Activated CD4-positive, alpha-beta T cell treated with anti-CD3 and anti-CD28 coated beads, Interleukin-2, Interleukin-4, amounts not matched to agents 100 ng/mL and 50 ng/mL, durations not matched to agents 16 hours and 8 hours (primary cell): Measurements from ENCODE around the gene STON1.
"Not testable (repeated sequence)": the region's sequence is repeated elsewhere in the genome, so short reads cannot be mapped to it uniquely, and the experiment has no call there.

ENCODE experiments used
- DNase-seq: peaks from one replicate; pipeline ENCODE4 v3.0.0-alpha.2; 2020; ENCODE audit warnings: low spot score

Gene STON1

DNA sequence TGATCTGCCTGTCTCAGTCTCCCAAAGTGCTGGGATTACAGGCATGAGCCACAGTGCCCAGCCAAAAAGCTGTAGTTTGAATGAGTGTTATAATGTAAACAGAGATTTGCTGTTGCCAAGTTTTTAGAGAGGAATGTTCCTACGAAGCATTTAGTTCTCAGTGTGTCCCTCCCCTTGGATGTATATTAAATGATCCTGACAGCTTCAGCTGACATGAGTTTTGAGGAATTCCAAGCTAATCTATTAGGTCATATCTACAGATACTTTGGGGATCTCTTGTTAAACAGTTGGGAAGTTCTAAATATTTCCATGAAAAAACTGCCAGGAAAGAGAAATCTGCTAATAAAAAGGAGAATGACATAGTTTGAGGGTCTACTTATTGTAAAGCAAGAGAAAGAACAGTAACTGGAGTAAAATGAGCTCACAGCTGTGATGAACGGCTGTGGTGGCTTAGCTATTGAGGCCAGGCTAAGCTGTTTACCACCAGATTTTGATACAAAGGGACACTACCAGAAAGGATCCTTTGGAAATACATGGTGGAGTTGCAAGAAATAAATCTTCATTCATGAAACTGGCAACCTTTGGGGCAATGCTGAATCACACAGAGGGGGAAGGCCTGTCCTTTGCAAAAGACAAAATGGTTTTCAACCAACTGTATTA, 2.6 kb upstream of the STON1 start:
- DNase-seq: no peak

DNA sequence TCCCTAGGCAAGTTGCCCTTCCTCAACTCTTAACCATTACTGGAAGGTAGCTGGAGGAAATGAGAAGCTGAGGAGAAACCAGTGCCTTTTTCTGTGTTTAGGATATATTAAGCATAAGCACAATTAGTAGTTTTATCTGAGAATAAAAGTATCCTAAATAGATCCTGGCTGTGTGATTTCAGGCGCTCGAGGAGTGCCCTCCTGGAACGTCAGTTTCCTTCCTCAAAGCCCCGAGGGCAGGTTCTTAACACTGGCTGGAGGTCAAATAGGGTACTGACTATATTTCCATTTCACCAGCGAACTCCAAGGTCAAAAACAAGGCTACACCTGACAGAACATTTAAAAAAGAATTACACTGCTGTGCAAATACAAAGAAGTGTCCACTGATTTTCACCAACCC, 1.5 kb upstream of the STON1 start:
- no peak for DNase-seq

DNA sequence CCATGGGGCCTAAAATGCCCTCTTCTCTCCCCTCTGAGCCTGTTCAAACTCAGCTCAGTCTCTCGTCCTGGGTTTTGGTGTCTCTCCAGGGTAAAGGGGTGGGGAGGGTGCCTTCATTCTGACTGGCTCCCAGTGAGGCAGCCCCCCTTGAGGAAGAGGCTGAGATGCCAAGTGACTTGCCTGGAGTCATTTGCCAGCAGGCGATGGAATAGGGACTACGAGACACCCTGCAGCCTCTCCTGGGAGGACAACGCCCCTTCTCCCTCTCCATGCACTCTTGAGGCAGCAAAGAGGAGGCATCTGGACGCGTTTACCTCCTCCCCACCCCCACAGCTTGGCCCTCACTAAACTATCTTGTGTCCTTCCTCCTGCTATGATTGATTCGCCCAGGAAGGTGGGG, 760 bp upstream of the STON1 start:
- DNase-seq: no peak

DNA sequence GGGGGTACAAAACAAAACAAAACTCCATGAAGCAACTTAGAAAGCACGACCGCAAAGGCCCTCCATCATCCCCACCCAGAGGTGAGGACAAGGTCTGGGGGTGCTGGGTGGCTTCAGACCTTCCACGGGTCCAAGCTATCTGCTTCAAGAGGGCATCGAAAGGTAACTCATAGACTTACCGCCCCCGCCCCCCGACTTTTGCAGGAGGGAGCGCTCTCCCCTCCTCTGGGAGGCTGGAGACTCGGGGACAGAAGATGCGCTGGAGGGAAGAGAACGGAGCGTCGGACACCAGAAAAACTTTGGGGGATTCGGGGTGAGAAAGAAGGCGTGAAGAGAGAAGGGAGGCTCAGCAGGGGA, 300 bp upstream of the STON1 start:
- no peak for DNase-seq

DNA sequence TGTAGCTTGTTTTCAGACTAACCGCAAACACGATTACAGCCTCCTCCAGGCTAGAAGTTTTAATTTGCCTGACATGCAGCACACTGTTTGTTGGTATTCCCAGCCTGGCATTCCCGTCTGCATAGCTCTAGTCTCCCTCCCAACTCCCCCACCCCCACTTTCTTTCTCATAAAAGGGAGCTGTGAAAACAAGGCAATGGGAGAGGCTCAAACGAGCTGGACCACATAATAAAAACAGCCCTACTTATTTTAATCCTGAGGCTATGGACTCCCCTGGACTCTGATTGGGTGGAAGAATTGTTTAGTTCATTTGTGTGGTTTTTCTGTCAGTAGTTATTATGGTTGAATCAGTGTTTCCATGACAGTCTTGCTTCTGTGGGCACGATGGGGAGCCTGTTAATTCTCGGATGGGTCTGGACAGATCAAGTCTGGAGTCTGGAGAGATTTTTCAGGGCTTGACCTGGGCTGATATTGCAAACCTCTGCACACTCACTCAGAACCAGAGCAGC, 1.2 kb downstream of the STON1 start:
- no peak for DNase-seq

DNA sequence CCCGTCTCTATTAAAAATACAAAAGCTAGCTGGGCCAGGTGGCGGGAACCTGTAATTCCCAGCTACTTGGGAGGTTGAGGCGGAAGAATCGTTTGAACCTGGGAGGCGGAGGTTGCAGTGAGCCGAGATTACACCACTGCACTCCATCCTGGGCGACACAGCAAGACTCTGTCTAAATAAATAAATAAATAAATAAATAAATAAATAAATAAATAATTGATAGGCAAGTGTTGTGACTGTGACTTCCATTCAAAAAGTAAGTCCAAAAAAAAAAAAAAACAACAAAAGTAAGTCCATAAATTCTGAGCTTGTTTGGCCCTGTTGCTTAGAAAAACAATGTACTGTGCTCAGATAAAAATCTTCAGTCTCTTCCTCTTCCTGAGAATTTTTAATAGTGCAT, 2.2 kb downstream of the STON1 start:
- DNase-seq: no peak

DNA sequence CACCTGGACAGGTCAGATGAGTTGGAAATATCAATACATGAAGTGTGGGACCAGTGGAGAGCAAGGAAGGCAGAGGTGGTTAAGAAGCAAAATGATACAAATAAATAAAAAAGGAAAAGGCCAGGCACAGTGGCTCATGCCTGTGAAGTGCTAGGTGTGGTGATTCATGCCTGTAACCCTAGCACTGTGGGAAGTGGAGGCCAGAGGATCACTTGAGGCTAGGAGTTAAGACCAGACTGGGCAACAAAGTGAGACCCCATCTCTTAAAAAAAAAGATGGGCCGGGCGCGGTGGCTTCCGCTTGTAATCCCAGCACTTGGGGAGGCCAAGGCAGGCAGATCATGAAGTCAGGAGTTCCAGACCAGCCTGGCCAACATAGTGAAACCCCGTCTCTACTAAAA, 2.9 kb downstream of the STON1 start:
- no peak for DNase-seq

DNA sequence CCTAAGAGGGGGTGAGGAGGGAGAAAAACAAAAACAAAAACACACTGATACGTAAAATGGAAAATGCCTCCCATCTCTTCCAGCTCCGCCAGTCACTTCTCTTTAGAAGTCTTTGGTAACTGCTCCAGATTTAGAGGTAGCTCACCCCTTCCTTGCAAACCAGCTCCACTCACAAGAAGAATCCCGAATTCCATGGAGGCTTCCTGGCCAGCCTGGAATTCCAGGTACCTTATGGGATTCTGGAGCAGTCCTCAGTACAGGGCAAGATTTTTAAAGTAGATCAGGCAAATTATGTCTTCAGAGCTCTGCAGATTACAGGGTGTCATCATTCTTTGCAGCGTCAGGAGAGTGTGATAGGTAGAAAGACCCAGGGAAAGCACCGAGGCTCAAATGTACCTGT, 4.8 kb downstream of the STON1 start:
- no peak for DNase-seq

DNA sequence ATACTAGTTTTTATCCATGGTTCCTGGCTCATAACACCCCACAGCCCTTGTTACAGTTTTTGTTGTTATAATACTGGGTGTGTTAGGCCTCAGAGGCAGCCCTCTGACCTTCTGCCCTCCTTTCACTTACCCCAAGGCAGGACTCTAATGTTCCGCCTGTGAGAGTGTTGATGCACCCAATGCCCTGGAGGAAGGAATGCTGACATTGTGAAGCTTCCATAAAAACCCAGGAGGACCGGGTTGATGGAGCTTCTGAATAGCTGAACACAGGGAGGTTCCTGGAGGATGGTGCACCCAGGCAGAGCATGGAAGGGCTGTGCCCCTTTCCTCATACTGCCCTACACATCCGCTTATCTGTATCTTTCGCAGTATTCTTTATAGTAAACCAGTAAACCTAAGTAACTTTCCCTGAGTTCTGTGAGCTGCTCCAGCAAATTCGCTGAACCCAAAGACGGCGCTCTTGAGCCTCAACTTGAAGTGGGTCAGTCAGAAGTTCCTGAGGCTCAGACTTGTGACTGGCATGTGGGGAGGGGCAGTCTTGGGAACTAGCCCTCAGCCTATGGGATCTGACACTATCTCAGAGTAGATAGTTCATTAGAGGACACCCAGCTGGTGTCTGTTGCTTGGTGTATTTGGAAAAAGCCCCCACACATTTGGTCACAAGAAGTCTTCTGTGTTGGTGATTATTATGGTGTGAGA, 10.4 kb downstream of the STON1 start:
- DNase-seq: no peak

DNA sequence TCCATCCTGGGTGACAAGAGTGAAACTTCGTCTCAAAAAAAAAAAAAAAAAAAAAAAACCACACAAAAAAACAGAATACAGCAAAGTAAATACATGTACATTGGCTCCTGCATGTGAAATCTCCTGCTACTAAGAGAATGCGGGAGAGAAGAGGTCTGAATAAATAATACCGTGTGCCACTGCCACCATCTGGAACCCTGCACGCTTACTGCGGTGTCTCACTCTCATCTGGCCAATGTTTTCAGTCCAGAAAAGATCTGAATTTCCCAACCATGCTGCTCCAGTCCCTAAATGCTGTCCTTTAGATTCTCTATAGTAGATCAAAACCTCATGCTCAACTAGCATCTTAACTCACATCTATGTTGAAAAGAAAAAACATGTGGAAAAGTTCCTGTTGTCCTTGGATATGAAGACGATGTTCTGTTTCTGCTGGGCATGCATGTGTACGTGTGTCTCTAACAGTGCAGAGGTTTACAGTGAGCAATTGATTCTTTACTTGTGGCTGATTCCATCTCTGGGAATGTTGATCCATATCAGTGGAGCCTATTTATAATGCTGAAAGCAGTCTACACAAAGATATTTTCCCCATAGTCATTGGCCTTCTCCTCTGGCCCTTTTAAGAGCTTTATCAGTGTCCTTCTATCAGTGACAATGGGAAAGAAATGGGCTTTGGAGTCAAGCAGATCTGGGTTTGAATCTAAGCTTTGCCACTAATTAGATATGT, 11.9 kb downstream of the STON1 start:
- no peak for DNase-seq

DNA sequence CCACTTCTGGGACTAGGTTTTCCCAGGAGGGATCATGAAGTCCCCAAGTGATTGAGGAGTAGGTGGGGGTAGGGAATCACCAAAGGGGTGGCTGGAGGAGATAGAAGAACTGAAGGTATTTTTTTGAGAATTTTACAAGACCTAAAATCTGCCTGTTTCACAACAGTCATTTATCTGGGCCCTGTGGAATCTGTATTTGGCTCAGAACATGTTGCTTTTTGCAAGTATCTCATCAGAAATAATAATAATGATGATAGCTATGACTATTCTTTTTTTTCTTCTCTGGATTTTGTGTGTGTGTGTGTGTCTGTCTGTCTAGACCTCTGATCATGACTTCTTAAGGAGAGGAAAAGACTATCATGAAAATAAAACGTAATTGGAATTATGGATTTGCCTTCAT, 13.9 kb downstream of the STON1 start:
- DNase-seq: no peak

DNA sequence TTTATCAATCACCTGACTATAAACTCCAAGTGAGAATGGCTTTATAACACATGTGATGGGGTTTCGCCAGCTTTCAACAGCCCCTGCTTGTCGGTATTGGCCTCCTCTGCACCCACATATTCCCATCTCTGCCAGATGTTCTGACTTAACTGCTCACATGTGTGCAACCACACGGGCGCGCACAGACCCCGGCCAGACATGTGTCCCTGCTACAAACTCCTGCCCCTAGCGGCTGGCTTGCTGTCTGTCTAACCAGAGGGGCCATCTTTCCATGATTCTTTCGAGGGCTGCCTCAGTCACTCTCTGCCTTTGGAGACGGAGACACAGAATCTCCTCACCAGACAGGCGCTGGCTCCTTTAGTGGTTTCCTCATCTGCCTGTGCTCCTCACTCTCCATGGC, 15.3 kb downstream of the STON1 start:
- DNase-seq: no peak

DNA sequence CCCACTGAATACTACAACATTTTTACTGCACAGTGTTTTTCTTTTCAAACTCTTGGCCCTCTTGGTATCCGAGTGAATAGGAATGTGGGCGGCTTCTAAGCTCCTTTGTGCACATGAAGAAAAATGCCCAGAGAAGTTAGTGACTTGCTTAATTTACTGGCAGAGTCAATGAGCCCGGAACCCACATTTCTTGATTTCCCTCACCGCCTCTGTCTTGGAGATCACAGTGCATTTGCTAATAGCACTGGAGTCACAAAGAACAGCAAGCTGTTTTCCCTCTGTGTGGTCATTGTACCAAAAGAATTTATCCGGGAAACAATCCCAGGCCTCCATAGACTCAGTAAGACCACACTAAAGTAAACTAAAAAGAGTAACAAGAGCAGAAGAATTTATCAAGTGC, 18.9 kb downstream of the STON1 start:
- DNase-seq: no peak

DNA sequence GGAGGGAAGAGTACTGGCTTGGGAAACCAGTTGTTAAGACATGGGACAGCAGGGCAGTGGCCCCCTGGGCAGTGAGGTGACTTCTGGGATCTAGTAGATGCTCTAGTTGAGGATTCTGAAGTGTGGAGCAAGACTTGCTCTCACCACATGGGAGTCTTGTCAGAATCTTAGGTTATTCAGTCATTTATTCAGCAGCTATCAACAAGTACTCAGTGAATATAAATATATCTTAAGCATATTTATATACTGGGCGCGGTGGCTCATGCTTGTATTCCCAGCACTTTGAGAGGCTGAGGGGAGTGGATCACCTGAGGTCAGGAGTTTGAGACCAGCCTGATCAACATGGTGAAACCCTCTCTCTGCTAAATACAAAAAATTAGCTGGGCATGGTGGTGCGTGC, 20.0 kb downstream of the STON1 start:
- no peak for DNase-seq

DNA sequence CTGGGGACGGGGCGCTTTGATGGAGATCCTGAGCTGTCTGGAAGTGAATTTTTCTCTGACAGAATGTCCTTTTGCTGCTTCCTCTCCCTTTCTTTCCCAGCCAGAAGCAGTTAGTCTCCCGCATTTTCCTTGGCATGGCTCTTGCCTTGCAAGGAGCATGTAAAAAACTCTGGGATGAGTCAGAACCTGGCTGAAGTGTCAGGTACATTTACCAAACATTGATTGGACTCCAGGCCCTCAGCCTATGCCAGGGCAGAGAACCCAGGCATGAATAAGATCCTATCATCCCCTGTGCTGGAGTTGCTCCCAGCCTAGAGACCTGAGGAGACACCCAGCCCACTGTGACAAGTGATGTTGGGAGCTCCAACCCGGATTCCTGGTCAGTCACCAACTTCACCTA, 21.6 kb downstream of the STON1 start:
- DNase-seq: no peak

DNA sequence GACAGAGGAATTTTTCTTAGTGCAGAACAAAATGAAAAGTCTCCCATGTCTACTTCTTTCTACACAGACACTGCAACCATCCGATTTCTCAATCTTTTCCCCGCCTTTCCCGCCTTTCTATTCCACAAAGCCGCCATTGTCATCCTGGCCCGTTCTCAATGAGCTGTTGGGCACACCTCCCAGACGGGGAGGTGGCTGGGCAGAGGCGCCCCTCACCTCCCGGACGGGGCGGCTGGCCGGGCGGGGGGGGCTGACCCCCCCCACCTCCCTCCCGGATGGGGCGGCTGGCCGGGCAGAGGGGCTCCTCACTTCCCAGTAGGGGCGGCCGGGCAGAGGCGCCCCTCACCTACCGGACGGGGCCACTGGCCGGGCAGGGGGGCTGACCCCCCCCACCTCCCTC, 25.1 kb downstream of the STON1 start:
- not testable (repeated sequence) for DNase-seq

DNA sequence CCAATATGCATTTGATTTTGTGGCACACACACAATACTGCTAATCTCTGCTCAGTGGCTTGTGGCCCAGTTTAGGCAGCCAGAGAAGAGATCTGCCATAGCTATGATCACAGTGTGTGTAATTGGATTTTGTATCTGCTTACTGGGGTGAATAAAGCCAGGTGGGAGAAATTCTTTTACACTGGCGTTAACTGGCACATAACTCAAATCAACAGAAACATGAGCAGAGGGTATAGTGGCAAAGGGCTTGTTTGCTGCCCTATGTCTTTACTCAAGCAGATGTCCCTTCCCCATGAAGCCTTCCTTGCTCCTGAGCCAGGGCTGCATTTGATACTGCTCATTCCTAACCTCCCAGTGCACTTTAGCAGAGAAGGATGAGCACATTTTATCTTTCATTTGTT, 28.5 kb downstream of the STON1 start:
- DNase-seq: no peak

DNA sequence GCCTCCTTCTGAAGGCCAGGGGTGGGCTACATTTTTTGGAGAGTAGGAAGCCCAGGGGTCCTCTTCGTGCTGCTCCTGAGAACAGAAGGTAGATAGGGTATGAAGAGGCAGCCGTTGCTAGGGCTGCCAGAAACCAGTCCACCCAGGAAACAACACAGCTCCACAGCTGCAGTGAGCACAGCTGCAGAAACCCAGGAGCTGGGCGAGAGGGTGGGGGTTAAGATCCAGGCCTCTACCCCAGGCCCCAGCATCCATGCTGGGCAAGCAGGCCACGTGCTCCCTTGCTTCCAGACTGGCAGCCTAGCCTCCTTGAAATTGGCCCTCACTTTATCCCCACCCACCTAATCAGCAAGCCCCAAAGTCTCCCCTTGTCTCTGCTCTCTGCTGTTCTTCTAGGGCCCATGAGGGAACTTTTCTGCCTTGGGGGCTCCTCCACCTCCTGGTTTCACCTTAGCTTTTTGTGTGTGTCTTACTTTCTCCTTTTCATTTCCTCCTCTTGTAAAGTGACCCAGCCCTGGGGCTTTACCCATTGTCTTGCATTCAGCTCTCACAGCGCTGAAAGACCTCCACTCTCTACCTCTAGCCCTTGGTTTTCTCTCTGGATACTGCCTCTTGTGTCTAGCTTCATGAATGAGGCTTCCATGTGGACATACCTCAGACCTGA, 30.7 kb downstream of the STON1 start:
- DNase-seq: no peak

DNA sequence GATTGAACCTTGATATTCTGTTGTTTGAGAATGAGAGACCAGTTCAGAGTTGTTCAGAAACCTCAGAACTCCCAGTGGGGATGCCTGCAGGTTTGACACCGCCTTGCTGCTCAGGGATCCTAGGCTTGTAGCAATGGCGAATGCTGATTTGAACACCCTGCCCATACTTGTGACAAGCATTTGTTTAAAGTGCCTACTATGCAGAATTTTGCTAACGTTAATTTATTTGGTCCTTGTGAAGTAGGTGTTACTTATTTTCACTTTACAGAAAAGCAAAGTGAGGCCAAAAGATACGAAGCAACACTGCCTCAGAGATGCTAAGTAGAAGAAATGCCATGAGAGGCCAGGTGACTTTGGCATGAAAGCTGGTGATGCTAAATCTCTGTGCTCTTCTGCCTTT, 32.3 kb downstream of the STON1 start:
- no peak for DNase-seq

DNA sequence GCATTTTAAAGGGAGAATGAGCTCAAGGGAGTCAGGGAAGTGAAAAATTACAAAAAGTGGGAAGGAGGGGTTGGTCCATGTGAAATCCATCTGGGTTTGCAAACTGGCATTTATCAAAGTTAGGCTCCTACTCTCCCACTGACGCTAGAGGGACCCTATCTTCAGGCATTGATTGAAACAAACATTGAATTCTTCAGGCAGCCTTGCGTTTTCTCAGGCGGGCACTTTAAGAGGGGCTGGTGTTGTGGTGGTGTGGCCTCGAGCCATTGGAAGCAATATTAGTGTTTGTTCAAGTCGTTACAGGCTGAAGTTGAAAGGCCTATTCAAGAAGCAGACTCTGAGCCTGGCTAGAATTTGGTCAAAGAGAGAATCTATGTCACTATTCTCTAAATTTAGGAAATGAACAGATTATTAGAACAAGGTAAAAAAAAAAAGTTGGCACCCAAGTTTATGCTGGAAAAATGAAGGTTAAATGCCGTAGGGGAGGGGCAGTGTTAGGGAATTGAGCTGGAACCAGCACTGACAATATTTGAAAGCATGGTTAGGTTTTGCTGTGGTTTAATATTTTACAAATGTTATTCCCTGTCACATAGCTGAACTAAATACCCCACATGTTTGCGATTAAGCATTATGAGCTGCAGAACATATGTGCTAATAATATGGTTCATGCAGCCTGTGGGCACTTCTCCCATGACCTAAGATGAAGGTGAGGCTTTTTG, 36.8 kb downstream of the STON1 start:
- DNase-seq: no peak

DNA sequence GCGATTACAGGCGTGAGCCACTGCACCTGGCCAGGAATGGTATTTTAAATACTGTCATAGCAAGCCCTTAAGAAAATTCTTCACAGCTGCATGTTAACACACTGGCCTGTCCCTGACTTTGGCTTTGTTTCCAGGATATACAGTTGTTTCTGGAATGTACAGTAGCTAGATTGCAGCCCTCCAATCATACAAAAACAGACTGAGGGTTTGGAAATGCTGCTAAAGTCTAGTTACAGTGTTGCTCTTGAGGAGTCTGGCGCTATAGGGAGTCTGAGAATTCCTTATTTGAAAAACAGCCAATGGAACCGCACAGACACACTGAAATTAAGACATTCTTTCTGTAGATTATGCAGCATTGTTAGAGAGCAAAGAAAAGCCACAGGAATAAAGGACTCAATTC, 37.7 kb downstream of the STON1 start:
- DNase-seq: no peak

DNA sequence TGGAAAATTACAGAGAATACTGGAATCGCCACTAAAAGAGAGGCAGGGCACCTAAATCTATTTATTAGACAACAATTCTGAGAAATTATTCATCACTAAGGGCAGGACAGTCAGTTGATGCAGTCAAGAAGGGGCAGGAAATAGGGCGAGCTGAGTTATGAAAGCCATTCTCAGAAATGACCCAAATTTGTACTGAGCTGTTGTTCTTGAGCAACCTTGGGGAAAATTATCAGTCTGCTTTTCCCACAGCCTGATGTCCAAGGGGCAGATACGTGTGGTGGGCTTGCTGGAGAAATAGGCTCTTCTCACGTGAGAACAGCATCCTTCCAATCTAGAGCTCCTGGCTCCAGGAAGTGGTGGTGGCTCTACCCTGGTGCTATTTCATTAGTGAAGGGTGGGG, 38.6 kb downstream of the STON1 start:
- DNase-seq: peak; percentile 24
